ENCODE measurements around the gene MAP2K7.
"Not testable (repeated sequence)": the region's sequence is repeated elsewhere in the genome, so short reads cannot be mapped to it uniquely, and the experiment has no call there.

The MAP2K7 gene

DNA sequence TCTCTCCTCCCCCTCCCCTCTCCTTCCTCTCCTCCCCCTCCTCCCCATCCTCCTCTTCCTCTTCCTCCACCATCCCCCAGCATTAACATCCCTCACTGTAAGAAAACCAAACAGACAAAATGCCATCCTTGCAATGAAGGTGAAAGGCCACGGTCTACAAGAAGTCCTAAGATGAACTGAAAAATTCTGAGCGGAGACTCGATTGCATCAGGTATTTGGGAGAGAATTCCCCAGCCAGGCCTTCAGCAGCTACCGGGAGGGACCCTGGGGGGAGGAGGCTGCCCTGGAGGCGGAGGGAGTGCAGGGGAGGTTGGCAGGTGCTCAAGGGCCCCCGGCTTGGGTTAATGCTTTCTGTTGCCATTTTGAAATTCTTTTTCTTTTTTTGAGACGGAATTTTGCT lies 49.9 kb downstream of the MAP2K7 start:
- no peak for DNase-seq (ENCODE audit: insufficient read length)
- no peak for FAIRE-seq
- TF ChIP-seq POLR2A (IDR thresholded peaks at IDR 0.05; ENCODE audit: low read depth, low read length) = no peak
- TF ChIP-seq TAF1 (IDR thresholded peaks at IDR 0.05; ENCODE audit: borderline replicate concordance, low read depth, low read length) = no peak
- TF ChIP-seq POLR2AphosphoS5 (IDR thresholded peaks at IDR 0.05; ENCODE audit: low read depth, low read length) = no peak

DNA sequence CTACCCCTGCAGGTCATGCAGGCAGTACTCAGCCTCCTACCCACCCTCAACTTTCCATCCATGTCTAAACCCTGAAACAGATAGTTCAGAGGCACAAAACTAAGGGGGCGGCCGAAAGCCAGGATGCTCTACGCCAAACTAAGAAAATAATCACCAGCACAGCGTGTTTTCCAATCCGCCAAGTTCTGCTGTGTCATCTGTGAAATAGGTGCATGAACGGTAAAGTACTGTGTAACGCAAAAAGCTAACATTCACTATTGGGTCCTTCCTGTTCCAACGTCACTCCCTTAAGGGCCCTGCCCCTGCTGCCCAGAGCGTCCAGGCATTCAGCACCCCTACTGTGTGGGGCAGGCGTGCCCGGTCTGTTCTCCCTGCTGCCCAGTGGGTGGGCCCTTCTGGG lies 52.0 kb downstream of the MAP2K7 start:
- FAIRE-seq (no peak), DNase-seq (ENCODE audit: insufficient read length) (no peak)
- no peak for TF ChIP-seq TAF1 (IDR thresholded peaks at IDR 0.05; ENCODE audit: borderline replicate concordance, low read depth, low read length)
- no peak for TF ChIP-seq POLR2A (IDR thresholded peaks at IDR 0.05; ENCODE audit: low read depth, low read length)
- TF ChIP-seq POLR2AphosphoS5 (IDR thresholded peaks at IDR 0.05; ENCODE audit: low read depth, low read length) = no peak

DNA sequence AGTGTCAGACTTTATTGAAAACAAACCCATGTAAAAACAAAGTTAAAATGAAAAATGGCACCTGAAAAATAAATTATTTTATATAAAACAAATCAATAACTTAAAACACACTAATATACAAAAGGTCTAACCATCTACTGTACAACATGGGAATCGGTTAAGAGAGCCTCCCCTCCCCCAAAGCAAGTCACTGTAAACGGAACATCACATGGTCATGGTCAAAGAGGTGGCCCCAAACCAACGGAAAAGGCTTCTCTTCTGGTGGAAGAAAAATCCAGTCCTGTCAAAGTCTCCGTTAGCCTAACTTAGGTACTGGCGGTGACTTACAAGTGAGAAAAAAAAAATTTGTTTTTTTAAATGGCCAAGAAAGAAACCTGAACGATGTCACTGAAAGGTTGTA lies 55.5 kb downstream of the MAP2K7 start:
- no peak for DNase-seq (ENCODE audit: insufficient read length)
- no peak for FAIRE-seq
- TF ChIP-seq POLR2A (IDR thresholded peaks at IDR 0.05; ENCODE audit: low read depth, low read length) (no peak), POLR2AphosphoS5 (IDR thresholded peaks at IDR 0.05; ENCODE audit: low read depth, low read length) (no peak), TAF1 (IDR thresholded peaks at IDR 0.05; ENCODE audit: borderline replicate concordance, low read depth, low read length) (no peak)

DNA sequence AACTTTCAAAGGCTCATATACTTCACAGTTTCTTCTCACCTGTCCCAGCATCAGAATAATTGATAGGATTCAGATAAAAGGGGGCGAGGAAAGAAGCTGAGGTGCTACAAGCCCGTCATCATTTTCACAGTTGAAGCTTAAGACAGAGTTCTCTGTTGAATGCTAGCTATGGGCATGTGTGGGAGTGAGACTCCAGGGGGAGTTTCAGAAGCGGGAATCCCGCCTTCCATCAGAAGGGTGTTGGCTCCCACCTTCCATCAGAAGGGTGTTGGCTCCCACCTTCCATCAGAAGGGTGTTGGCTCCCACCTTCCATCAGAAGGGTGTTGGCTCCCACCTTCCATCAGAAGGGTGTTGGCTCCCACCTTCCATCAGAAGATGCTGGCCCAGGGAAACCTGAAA lies 57.4 kb downstream of the MAP2K7 start:
- FAIRE-seq; DNase-seq (ENCODE audit: insufficient read length): not testable (repeated sequence)

DNA sequence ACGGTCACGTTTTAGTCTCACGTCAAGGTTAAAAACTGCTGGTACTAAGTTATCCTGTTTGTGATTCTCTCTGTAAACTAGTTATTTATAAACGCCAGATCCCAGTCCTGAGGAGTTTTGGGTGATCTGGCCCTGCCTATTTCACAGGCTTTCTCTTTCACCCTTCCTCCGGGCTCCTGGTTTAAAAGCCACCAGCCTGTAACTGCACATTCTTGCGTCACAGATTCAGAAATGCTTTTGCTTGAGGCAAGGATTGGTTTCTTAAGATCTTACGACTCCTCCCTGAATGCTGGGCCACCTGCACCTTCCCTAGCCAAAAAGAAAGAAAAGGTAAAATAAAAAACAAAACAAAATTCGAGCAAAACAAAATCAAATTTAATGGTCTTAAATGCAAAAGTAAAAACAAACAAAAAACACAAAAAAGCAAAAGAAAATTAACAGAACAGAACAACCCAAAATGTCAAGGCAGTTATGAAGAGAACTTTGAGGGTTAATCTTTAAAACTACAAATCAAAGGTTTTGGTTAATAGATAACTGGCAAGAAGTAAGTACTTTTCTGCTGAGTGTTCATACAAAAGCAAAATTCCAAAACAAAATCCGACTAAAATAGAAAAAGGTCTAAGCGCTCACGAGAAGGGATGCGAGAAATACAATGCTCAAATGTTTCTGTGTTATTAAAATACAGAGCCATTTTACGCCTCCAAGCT lies 58.4 kb downstream of the MAP2K7 start:
- DNase-seq (ENCODE audit: insufficient read length) (no peak), FAIRE-seq (no peak)
- TF ChIP-seq POLR2A (IDR thresholded peaks at IDR 0.05; ENCODE audit: low read depth, low read length) (no peak), POLR2AphosphoS5 (IDR thresholded peaks at IDR 0.05; ENCODE audit: low read depth, low read length) (no peak), TAF1 (IDR thresholded peaks at IDR 0.05; ENCODE audit: borderline replicate concordance, low read depth, low read length) (no peak)

DNA sequence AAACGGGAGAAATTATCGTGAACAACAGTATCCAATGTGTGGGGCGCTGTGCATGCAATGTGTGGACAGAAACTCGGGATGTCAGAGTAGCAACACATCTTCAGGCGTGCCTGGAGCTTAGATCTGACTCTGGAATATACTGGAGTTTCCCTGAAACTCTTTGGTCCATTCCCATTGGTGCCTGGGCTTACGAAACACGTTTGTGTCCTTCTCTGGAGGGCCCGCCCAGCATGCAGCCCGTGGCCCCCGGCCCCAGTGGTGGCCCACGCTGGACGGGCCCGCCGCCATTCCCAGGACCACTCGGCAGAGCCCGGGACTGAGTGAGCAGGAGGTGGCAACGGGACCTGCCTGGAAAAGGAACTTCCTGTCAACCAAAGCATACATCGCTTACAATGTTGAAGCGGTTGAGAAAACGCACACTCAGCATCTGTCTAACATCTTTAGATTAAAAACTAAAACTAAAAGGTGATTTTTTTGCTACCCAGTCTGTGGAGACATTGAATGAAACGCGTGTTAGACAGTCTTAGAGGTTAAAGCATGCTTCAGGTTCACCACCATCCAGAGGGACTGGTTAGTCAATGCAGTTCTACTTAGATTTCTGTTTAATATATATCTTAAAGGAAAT lies 59.1 kb downstream of the MAP2K7 start:
- FAIRE-seq = no peak

DNA sequence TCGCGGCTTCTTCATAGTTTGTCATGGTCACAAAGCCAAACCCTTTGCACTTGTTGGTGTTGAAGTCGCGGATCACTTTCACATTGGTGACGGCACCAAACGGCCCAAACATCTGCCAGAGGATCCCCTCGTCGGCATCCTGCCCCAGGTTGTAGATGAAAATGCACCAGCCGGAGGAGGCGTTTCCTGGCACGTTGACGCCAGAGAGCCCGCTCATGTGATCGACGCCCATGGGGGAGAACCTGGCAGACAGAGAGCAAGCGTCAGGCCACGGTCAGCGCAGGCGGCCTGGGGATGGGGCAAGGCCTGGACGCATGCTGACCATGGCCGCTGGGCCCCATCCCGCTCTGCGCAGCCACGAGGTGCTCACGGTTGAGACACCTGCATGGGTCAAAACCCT lies 59.9 kb downstream of the MAP2K7 start:
- no peak for TF ChIP-seq POLR2A (IDR thresholded peaks at IDR 0.05; ENCODE audit: low read depth, low read length)
- TF ChIP-seq TAF1 (IDR thresholded peaks at IDR 0.05; ENCODE audit: borderline replicate concordance, low read depth, low read length) = no peak
- TF ChIP-seq POLR2AphosphoS5 (IDR thresholded peaks at IDR 0.05; ENCODE audit: low read depth, low read length) = no peak
- DNase-seq (ENCODE audit: insufficient read length) (no peak), FAIRE-seq (no peak)

More for the DNA sequence above, 59.1 kb downstream of the MAP2K7 start:
- DNase-seq (ENCODE audit: insufficient read length) = no peak
- TF ChIP-seq TAF1 (IDR thresholded peaks at IDR 0.05; ENCODE audit: borderline replicate concordance, low read depth, low read length) (no peak), POLR2AphosphoS5 (IDR thresholded peaks at IDR 0.05; ENCODE audit: low read depth, low read length) (no peak), POLR2A (IDR thresholded peaks at IDR 0.05; ENCODE audit: low read depth, low read length) (no peak)
